ENCODE data around the gene ZNF282.
"Not testable (repeated sequence)": the region's sequence is repeated elsewhere in the genome, so short reads cannot be mapped to it uniquely, and the experiment has no call there.

ZNF282 gene

GRCh38 chr7:149224352-149224751 lies 29.0 kb downstream of the ZNF282 start:
- no peak for DNase-seq (ENCODE audit: low read depth in 2 of 2)

- DNase-seq (ENCODE audit: low read depth in 2 of 2), result no peak
Measured at GRCh38 chr7:149225106-149225505, 29.8 kb downstream of the ZNF282 start.

- DNase-seq (ENCODE audit: low read depth in 2 of 2), result no peak
Measured at GRCh38 chr7:149225656-149226055, 30.3 kb downstream of the ZNF282 start.

- DNase-seq (ENCODE audit: low read depth in 2 of 2), result not testable (repeated sequence)
Measured at GRCh38 chr7:149226366-149226765, 31.0 kb downstream of the ZNF282 start.

GRCh38 chr7:149226840-149227494 lies 31.6 kb downstream of the ZNF282 start:
- no peak for DNase-seq (ENCODE audit: low read depth in 2 of 2)

GRCh38 chr7:149228831-149229471 lies 33.6 kb downstream of the ZNF282 start:
- DNase-seq (ENCODE audit: low read depth in 2 of 2), result no peak

- DNase-seq (ENCODE audit: low read depth in 2 of 2), result no peak
Measured at GRCh38 chr7:149229526-149229925, 34.2 kb downstream of the ZNF282 start.

- DNase-seq (ENCODE audit: low read depth in 2 of 2), result no peak
Measured at GRCh38 chr7:149232362-149232761, 37.0 kb downstream of the ZNF282 start.

- DNase-seq (ENCODE audit: low read depth in 2 of 2), result not testable (repeated sequence)
Measured at GRCh38 chr7:149233655-149234204, 38.4 kb downstream of the ZNF282 start.

- no peak for DNase-seq (ENCODE audit: low read depth in 2 of 2)
Measured at GRCh38 chr7:149237502-149237901, 42.2 kb downstream of the ZNF282 start.

- DNase-seq (ENCODE audit: low read depth in 2 of 2), result no peak
Measured at GRCh38 chr7:149238051-149238450, 42.7 kb downstream of the ZNF282 start.

- peak; percentile 86 to 87 for DNase-seq (ENCODE audit: low read depth in 2 of 2)
Measured at GRCh38 chr7:149239345-149240143, 44.2 kb downstream of the ZNF282 start, which contains the start of gene ZNF212. ZNF212 (plus strand) TSS chr7:149239651; CDS start chr7:149239779, 128 bp downstream.

- no peak for DNase-seq (ENCODE audit: low read depth in 2 of 2)
Measured at GRCh38 chr7:149240637-149241036, 45.3 kb downstream of the ZNF282 start.

- no peak for DNase-seq (ENCODE audit: low read depth in 2 of 2)
Measured at GRCh38 chr7:149241696-149242095, 46.4 kb downstream of the ZNF282 start.

- peak; percentile 27 to 51 for DNase-seq (ENCODE audit: low read depth in 2 of 2)
Measured at GRCh38 chr7:149245244-149245643, 49.9 kb downstream of the ZNF282 start.

GRCh38 chr7:149245744-149246143 lies 50.4 kb downstream of the ZNF282 start:
- DNase-seq (ENCODE audit: low read depth in 2 of 2), result no peak

- DNase-seq (ENCODE audit: low read depth in 2 of 2), result peak; percentile 10 to 32
Measured at GRCh38 chr7:149248777-149249176, 53.4 kb downstream of the ZNF282 start.

- not testable (repeated sequence) for DNase-seq (ENCODE audit: low read depth in 2 of 2)
Measured at GRCh38 chr7:149250151-149250550, 54.8 kb downstream of the ZNF282 start.

- not testable (repeated sequence) for DNase-seq (ENCODE audit: low read depth in 2 of 2)
Measured at GRCh38 chr7:149251518-149251917, 56.2 kb downstream of the ZNF282 start.

GRCh38 chr7:149252378-149252777 lies 57.0 kb downstream of the ZNF282 start:
- DNase-seq (ENCODE audit: low read depth in 2 of 2), result no peak

GRCh38 chr7:149253665-149254064 lies 58.3 kb downstream of the ZNF282 start:
- no peak for DNase-seq (ENCODE audit: low read depth in 2 of 2)

- no peak for DNase-seq (ENCODE audit: low read depth in 2 of 2)
Measured at GRCh38 chr7:149254181-149254858, 59.0 kb downstream of the ZNF282 start.

All from stimulated activated CD8-positive, alpha-beta memory T cell treated with anti-CD3 and anti-CD28 coated beads, Interleukin-15, amount 100 ng/mL, for 48 hours (primary cell).